HepG2 (cell line): ENCODE measurements around the gene CT47A1.

Experiments used
- CEBPB ChIP-seq: IDR thresholded peaks from 2 replicates; pipeline ENCODE4 v1.6.1; 2011; ENCODE audit warnings: low read depth, low read length, improper control_type of control experiment, borderline replicate concordance
- LBX2 ChIP-seq: sonication (generic); formaldehyde crosslinking; IDR thresholded peaks from 2 replicates; pipeline ENCODE4 v1.5.0; 2020; ENCODE audit warnings: missing genetic modification reagents, mild to moderate bottlenecking, borderline replicate concordance
- MYC ChIP-seq: sonication (generic); formaldehyde crosslinking; IDR thresholded peaks from 2 replicates; pipeline ENCODE4 v1.9.0; 2021; ENCODE audit warnings: missing genetic modification reagents, borderline replicate concordance
- TEAD2 ChIP-seq: sonication (generic); formaldehyde crosslinking; IDR thresholded peaks from 2 replicates; pipeline ENCODE4 v1.9.0; 2021; ENCODE audit warnings: missing genetic modification reagents

- TF ChIP-seq LBX2, result no peak
- TF ChIP-seq MYC (CRISPR knock-in tag), result no peak
- TF ChIP-seq TEAD2, result no peak
- no peak for TF ChIP-seq CEBPB
Observed at GRCh38 chrX:120999413-120999812, 13.9 kb upstream of the CT47A1 start.
